Smooth muscle cell (in vitro differentiated cells): ENCODE results near the gene FADS1. TPM values are rescaled to one million over a fixed set of nuclear protein-coding genes. Genes with fewer than 3 reads are reported as not detected.

Experiments
- DNase-seq: peaks from one replicate; lab custom pipeline; 2025; ENCODE audit not compliant: unreplicated experiment; lab: John Stamatoyannopoulos, UW
- H2AFZ ChIP-seq: fragments of 200-600 bp; sonication (generic); 2 replicates; pipeline ENCODE4 v1.6.0; 2016; ENCODE audit warnings: antibody characterized with exemption, low read depth, mild to moderate bottlenecking
- H3F3A ChIP-seq: fragments of 200-600 bp; sonication (generic); 2 replicates; pipeline ENCODE4 v1.6.0; 2017; ENCODE audit warnings: antibody characterized with exemption, low read depth
- H3K27ac ChIP-seq: fragments of 200-600 bp; sonication (generic); 2 replicates; pipeline ENCODE4 v1.5.1; 2016; ENCODE audit warnings: low read depth, mild to moderate bottlenecking
- H3K27me3 ChIP-seq: fragments of 200-600 bp; sonication (generic); 2 replicates; pipeline ENCODE4 v1.6.1; 2016; ENCODE audit warnings: low read depth, mild to moderate bottlenecking
- H3K36me3 ChIP-seq: fragments of 200-600 bp; sonication (generic); 2 replicates; pipeline ENCODE4 v1.5.1; 2016; ENCODE audit warnings: low read depth
- H3K4me1 ChIP-seq: fragments of 200-600 bp; sonication (generic); 2 replicates; pipeline ENCODE4 v1.5.1; 2016; ENCODE audit warnings: low read depth
- H3K4me2 ChIP-seq: fragments of 200-600 bp; sonication (generic); 2 replicates; pipeline ENCODE4 v1.6.0; 2016; ENCODE audit warnings: mild to moderate bottlenecking
- H3K4me3 ChIP-seq: fragments of 200-600 bp; sonication (generic); 2 replicates; pipeline ENCODE4 v1.5.1; 2016; ENCODE audit warnings: mild to moderate bottlenecking
- H3K79me2 ChIP-seq: fragments of 200-600 bp; sonication (generic); 2 replicates; pipeline ENCODE4 v1.6.0; 2016; ENCODE audit warnings: low read depth, mild to moderate bottlenecking
- H3K9ac ChIP-seq: fragments of 200-600 bp; sonication (generic); 2 replicates; pipeline ENCODE4 v1.6.0; 2016; ENCODE audit warnings: low read depth
- H3K9me3 ChIP-seq: fragments of 200-600 bp; sonication (generic); replicated peaks from 2 replicates; pipeline ENCODE4 v1.5.1; 2016; ENCODE audit warnings: low read depth
- H4K20me1 ChIP-seq: fragments of 200-600 bp; sonication (generic); 2 replicates; pipeline ENCODE4 v1.6.0; 2016; ENCODE audit warnings: low read depth
- CTCF ChIP-seq: fragments of 200-600 bp; sonication (generic); IDR thresholded peaks from 2 replicates; pipeline ENCODE4 v1.5.1; 2017; ENCODE audit warnings: borderline replicate concordance, mild to moderate bottlenecking, antibody characterized with exemption; ENCODE audit not compliant: insufficient read depth, poor library complexity, severe bottlenecking
- WGBS: methylation state at CpG from one replicate; pipeline ENCODE4 v1.1.7; 2016; ENCODE audit warnings: low lambda C conversion rate; 5-methylcytosine and 5-hydroxymethylcytosine counted together
- polyA plus RNA-seq: library from polyadenylated mRNA; unstranded; fragments of >200 nt; fragmentation: Nextera tagmentation; extraction: Ambion mirVana; gene quantifications from 2 replicates; pipeline ENCODE4 v1.2.1, GENCODE V29; 2016
- total RNA-seq: library from RNA; depleted of rRNA; stranded (reverse); fragments of >200 nt; gene quantifications from 2 replicates; pipeline ENCODE4 v1.2.3, GENCODE V29; 2014

The FADS1 gene
- total and polyA plus RNA-seq, 2 experiments from 2014 or later = 122 to 266 TPM

GRCh38 chr11:61860054-61860903 lies 43.5 kb upstream of the FADS1 start:
- no peak for TF ChIP-seq CTCF
- peaks cover 9% of the 10 kb centered on the region for H3K36me3 ChIP-seq
- H3K27me3 ChIP-seq = no peaks in the 10 kb centered on the region
- no peak overlapping the region for H2AFZ ChIP-seq
- no peak overlapping the region for H3K4me2 ChIP-seq
- no peaks in the 10 kb centered on the region for H3K4me1 ChIP-seq
- WGBS = 97% methylated on average over 16 of the region's 16 CpGs
- peaks cover 8% of the 10 kb centered on the region for H3F3A ChIP-seq
- H3K27ac ChIP-seq = no peak overlapping the region
- H3K79me2 ChIP-seq = no peaks in the 10 kb centered on the region
- no peak for DNase-seq
- H3K9me3 ChIP-seq = no peaks in the 10 kb centered on the region
- H3K9ac ChIP-seq = no peak overlapping the region
- peaks cover 43% of the 10 kb centered on the region for H4K20me1 ChIP-seq
- no peak overlapping the region for H3K4me3 ChIP-seq

GRCh38 chr11:61855939-61856680 lies 39.3 kb upstream of the FADS1 start:
- peaks cover 75% of the 10 kb centered on the region for H4K20me1 ChIP-seq
- H3K27me3 ChIP-seq = no peaks in the 10 kb centered on the region
- no peak overlapping the region for H3K4me2 ChIP-seq
- no peak for TF ChIP-seq CTCF
- no peaks in the 10 kb centered on the region for H3K79me2 ChIP-seq
- no peaks in the 10 kb centered on the region for H3K9me3 ChIP-seq
- 95% methylated on average over 12 of the region's 12 CpGs for WGBS
- H3K4me1 ChIP-seq = no peaks in the 10 kb centered on the region
- H2AFZ ChIP-seq = no peak overlapping the region
- H3K9ac ChIP-seq = no peak overlapping the region
- H3K36me3 ChIP-seq = peaks cover 9% of the 10 kb centered on the region
- DNase-seq = no peak
- H3F3A ChIP-seq = no peaks in the 10 kb centered on the region
- no peak overlapping the region for H3K27ac ChIP-seq
- no peak overlapping the region for H3K4me3 ChIP-seq

- Histone ChIP-seq H3K9ac (no peak overlapping the region), H2AFZ (no peak overlapping the region), H3K9me3 (no peaks in the 10 kb centered on the region), H4K20me1 (peaks cover 82% of the 10 kb centered on the region), H3K27me3 (no peaks in the 10 kb centered on the region), H3K27ac (no peak overlapping the region), H3K4me3 (no peak overlapping the region), H3K79me2 (no peaks in the 10 kb centered on the region), H3F3A (no peaks in the 10 kb centered on the region), H3K4me1 (no peaks in the 10 kb centered on the region), H3K36me3 (peaks cover 4% of the 10 kb centered on the region), H3K4me2 (no peak overlapping the region)
- TF ChIP-seq CTCF = no peak
- no peak for DNase-seq
- 93% methylated on average over 14 of the region's 14 CpGs for WGBS
Measured at GRCh38 chr11:61854966-61855714, 38.3 kb upstream of the FADS1 start.
